HG02884 (cell line): ENCODE data around the gene FKBP7.
A peak's percentile ranks its signal among the peaks of the same experiment; 100 is the strongest.
"Not testable (repeated sequence)": the region's sequence is repeated elsewhere in the genome, so short reads cannot be mapped to it uniquely, and the experiment has no call there.

Experiments used
- ATAC-seq: cut with Tn5 transposase; IDR thresholded peaks from one replicate; pipeline ENCODE4 v1.9.1; 2021; ENCODE audit warnings: mild to moderate bottlenecking, moderate library complexity; ENCODE audit not compliant: unreplicated experiment

The FKBP7 gene

DNA sequence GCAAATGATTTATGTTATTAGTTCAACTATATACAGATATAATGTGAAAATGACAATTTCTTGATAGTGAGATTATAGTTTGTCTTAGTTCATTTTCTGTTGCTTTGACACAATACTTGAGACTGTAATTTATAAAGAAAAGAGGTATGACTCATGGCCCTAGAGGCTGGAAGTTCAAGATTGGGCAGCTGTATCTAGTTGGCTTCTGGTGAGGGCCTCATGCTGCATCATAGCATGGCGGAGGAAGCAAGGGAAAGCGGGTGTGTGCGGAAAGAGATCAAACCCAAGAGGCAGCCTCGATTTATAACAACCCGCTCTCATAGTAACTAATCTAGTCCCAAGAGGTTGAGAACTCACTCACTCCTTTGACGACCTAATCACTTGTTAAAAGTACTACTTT, 13.2 kb upstream of the FKBP7 start:
- no peak for ATAC-seq

GRCh38 chr2:178485356-178485755, 7.0 kb upstream of the FKBP7 start:
- ATAC-seq, result no peak

- ATAC-seq, result no peak
Observed at GRCh38 chr2:178484245-178485041, 6.0 kb upstream of the FKBP7 start.

DNA sequence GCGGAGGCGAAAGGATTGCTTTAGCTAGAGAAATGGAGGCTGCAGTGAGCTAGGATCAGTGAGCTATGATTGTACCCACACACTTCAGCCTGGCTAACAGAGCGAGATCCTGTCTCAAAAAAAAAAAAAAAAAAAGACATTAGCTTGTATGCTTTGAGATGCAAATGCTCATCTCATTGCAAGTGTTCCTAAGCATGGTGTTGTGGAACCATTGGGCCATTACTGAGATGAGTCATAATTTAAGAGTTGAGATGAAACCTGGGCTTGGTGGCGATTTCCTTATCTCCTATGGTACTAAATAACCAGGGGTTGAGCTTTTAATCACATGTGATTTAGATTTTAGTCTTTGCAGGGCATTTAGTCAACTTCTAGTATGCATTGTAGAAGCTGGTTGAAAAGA, 4.0 kb upstream of the FKBP7 start:
- peak; percentile 28 for ATAC-seq

DNA sequence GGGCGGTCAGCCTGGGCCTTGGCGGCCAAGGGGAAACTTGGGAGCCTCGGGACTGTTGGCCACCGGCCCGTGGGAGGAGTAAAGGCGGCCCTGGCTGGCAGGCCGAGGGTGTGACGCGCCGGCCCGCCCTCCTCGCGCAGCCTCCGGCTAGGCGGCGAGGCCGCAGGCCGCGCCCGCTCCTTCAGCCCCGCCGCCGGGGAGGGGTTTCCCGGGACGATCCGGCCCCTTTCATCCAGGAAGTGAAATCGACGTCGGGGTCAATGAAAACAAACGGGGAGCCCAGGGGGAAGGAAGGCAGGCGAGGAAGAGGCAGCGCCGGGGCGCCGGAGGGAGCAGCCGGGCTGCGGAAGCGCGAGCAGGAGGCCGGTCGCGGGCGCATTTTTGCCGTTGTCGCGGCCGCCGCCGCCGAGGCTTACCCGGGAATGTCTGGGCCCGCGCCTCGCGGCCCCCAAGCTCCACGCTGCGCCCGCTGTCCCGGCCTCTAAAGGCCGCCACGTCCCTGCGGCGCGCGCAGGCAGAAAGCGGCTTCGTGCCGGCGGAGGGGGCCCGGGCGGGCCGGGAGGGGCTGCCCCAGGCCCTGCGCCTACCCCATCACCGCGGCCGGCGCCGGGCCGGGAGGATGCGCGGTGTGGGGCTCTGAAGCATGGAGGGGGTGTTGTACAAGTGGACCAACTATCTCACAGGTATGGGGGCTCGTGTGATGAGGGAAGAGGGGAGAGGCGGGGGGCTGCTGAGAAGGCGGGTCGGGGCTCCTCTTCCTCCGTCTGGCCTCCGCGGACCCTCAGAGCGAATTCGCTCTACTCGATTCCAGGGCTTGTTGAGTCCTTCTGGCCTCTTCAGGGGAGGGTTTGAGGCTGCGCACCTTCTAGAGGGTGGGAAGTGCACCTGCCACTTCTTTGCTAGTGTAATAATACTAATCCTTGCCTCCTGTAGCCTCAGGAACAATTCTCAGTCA, 2.1 kb upstream of the FKBP7 start, which contains the start of gene PLEKHA3:
PLEKHA3 (plus strand) TSS at position 231 of the 955 bp plus-strand sequence; CDS start at position 644, 413 bp downstream.
- peak; percentile 57 for ATAC-seq

GRCh38 chr2:178479758-178480226, 1.4 kb upstream of the FKBP7 start:
- ATAC-seq, result no peak

GRCh38 chr2:178479275-178479616, 846 bp upstream of the FKBP7 start:
- ATAC-seq, result no peak

DNA sequence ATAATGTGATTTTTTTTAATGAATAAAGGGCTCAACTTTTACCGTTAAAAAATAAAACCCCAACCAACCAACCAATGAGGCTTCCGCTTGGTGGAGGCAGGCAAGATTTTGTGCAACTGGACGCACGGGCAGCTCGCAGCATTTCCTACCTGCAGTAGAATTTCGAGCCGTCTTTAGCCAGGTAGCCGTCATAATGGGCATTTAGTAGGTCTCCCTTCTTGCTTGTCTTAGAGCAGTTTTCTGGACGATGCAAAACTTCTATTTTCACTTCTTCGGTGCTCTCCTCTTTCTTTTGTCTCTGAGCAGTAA, 316 bp downstream of the FKBP7 start:
- no peak for ATAC-seq

- ATAC-seq, result no peak
Observed at GRCh38 chr2:178477443-178478129, 814 bp downstream of the FKBP7 start.

DNA sequence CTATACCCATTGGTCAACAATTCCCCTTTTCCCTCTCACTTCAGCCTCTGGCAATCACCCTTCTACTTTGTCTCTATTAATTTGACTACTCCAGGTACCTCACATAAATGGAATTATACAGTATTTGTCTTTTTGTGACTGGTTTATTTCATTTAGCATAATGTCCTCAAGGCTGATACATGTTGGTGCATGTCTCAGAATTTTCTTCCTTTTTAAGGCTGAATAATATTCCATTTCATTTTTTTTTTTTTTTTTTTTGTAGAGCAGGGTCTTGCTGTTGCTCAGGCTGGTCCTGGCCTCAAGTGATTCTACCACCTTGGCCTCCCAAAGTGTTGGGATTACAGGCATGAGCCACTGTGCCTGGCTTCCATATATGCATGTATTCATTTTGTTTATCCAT, 1.9 kb downstream of the FKBP7 start:
- ATAC-seq, result no peak

- no peak for ATAC-seq
Observed at GRCh38 chr2:178474560-178474959, 3.8 kb downstream of the FKBP7 start.

- ATAC-seq, result no peak
Observed at GRCh38 chr2:178473931-178474330, 4.5 kb downstream of the FKBP7 start.

DNA sequence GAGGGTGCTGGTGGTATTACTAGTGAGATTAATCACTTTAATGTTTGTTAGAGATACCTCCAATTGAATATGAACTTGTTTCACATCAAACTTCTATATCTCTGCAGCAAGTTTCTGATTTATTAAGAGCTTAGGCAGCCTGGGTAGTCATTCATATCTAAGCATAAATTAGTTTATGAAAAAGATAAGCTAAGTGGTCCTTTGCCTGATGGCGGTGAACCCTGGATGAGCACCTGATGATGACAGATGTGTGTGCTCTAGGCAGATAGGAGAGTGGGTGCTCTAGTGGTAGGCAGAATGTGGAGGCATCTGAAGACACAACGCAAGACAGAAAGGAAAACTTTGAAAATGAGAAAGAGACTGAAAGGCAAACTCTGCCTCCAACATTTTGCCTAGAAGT, 5.0 kb downstream of the FKBP7 start:
- no peak for ATAC-seq

DNA sequence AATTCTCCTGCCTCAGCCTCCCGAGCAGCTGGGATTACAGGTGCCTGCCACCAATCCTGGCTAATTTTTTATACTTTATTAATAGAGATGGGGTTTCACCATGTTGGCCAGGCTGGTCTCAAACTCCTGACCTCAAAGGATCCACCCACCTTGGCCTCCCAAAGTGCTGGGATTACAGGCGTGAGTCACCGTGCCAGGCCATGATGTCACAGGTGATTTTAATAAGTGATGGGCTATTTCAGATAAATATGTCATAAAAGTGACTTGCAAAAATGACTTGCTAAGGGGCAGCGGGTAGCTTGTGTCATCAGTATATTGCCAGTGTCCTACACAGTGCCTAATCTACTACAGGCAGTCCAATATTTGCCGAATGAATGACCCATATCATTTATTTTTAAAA, 7.1 kb downstream of the FKBP7 start:
- not testable (repeated sequence) for ATAC-seq

GRCh38 chr2:178469219-178469849, 9.1 kb downstream of the FKBP7 start:
- ATAC-seq, result no peak

DNA sequence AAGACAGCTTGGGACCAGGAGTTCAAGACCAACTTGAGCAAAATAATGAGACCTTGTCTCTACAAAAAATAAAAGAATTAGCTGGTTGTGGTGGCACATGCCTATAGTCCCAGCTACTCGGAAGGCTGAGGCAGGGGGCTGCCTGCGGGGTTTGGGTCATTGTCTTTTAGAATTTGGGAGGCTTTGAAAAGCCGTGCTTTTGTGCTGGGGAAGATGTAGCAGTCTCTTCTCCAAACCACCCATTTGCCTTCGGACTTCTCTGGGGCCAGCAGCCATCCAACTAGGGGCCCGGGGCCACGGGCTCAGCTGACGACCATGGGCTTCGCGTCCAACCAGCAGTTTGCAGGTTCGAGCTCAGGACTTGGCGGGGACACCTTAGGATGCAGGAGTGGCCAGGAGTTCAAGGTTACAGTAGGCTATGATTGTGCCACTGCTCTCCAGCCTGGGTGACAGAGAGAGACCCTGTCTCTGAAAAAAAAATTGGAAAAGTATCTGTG, 21.0 kb downstream of the FKBP7 start:
- ATAC-seq, result no peak

DNA sequence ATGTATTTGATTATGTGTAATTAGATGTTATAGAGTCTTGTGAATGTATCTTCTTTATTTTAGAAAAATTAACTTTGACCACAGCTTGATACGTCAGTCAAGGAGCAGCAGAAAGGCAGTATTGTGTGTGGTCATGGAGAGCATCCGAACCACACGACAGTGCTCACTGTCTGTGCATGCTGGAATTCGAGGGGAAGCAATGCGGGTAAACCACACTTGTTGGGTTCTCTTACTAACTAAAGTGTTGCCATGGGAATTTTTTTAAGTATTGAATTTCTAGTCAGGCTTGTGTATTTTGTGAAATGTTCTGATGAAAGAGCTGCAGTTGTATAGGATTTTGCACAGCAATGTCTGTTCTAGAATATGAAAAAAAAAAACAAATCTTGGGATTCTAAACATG, 22.5 kb downstream of the FKBP7 start:
- no peak for ATAC-seq

- ATAC-seq, result no peak
Observed at GRCh38 chr2:178452870-178453269, 25.5 kb downstream of the FKBP7 start.

- ATAC-seq, result no peak
Observed at GRCh38 chr2:178452334-178452733, 26.1 kb downstream of the FKBP7 start.

DNA sequence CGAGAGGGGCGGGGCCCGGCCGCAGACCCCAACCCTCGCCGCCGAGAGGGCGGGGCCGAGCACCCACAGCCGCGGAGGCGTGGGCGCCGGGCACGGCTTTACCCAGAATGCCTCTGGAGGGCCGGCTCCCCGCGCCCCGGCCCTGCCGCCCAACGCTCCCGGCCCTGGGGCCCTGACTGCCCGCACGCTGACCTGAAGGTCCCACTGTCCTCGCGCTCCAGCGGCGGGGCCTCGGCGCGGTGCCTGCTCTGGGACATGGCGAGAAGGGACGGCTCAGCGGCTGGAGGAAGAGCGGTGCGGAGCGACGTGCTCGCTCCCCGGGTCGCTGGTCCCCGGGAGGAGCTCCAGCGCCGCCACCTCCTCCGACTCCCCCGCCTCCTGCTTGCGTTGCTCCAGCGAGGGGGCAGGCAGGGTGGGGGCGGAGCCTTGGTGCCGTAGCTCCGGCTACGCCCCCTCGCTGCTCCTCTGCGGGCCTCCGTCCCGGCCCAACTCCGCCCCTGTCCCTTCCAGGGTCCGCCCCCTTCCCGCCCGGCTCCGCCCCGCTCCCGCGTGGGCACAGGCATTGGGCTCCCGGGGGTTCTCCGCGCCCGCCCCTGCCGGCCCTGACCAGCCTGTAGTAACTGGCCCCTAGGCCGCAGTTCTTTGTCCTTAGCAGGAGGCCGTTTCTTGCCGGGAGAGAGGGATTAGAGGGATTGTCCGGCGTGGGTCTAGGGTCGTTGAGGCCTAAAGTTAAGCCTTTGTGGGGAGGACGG, 27.4 kb downstream of the FKBP7 start, which contains the start of the genes PJVK and PRKRA:
PJVK (plus strand) TSS at position 605 of the 752 bp plus-strand sequence. CDS start 2,032 bp downstream, outside the sequence.
PRKRA (minus strand) TSS at position 402 of the 752 bp plus-strand sequence; CDS start at position 257, 145 bp downstream.
- ATAC-seq, result peak; percentile 78
